Fibroblast of villous mesenchyme (primary cell): ENCODE data around the gene REG4. TPM values are rescaled to one million over a fixed set of nuclear protein-coding genes. Genes with fewer than 3 reads are reported as not detected.

ENCODE experiments used
- DNase-seq: peaks from one replicate; pipeline ENCODE4 v3.0.0-alpha.2; 2010; ENCODE audit warnings: low read depth
- H3K4me3 ChIP-seq: 2 replicates; pipeline ENCODE4 v1.5.1; 2011; ENCODE audit warnings: low read depth, mild to moderate bottlenecking, low read length
- total RNA-seq: library from RNA; depleted of rRNA; stranded (reverse); fragments of >200 nt; gene quantifications from 2 replicates; pipeline ENCODE4 v1.2.3, GENCODE V29; 2012
- TF ChIP-seq, protein P1 (sequence below): IDR thresholded peaks from 2 replicates; pipeline ENCODE4 v1.5.1; 2012; ENCODE audit warnings: low read depth, mild to moderate bottlenecking, low read length; ENCODE audit not compliant: insufficient read depth

REG4 gene
- total RNA-seq, 1 donor = not detected

DNA sequence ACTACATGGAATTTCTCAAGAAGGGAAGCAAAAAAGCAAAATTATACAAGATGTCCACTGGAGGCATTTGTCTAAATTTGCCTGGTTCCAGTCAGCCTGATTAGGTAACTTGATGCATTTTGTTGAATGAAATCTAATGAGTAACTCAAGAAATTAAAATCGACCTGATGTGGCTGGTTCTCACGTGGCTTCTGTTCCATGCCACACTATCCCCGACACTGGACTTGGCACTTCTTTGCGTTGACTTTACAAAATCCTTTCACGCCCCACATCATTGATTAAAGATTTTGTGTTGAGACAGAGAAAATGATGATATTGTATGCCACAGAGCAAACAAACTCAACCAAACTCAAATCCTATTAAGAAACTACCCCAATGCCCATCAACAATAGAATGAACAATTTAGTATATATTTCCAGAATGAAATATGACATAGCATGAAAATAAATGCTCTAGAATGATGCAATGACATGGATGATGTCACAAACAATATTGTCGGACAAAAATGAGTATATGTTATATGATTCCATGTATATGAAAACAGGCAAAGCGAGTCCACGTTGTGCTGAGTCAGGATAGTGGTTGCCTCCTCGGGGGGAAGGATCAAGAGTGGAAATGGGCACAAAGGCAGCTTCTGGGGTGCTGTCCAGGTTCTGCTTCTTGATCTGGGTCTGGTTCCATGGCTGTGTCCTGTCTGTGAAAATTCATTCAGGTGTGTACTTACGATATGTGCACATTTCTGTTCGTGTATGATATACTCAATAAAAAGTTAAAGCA lies 29.6 kb downstream of the REG4 start:
- no peak for DNase-seq
- H3K4me3 ChIP-seq = no peak overlapping the region
- TF ChIP-seq, protein P1, sequence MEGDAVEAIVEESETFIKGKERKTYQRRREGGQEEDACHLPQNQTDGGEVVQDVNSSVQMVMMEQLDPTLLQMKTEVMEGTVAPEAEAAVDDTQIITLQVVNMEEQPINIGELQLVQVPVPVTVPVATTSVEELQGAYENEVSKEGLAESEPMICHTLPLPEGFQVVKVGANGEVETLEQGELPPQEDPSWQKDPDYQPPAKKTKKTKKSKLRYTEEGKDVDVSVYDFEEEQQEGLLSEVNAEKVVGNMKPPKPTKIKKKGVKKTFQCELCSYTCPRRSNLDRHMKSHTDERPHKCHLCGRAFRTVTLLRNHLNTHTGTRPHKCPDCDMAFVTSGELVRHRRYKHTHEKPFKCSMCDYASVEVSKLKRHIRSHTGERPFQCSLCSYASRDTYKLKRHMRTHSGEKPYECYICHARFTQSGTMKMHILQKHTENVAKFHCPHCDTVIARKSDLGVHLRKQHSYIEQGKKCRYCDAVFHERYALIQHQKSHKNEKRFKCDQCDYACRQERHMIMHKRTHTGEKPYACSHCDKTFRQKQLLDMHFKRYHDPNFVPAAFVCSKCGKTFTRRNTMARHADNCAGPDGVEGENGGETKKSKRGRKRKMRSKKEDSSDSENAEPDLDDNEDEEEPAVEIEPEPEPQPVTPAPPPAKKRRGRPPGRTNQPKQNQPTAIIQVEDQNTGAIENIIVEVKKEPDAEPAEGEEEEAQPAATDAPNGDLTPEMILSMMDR = no peak

DNA sequence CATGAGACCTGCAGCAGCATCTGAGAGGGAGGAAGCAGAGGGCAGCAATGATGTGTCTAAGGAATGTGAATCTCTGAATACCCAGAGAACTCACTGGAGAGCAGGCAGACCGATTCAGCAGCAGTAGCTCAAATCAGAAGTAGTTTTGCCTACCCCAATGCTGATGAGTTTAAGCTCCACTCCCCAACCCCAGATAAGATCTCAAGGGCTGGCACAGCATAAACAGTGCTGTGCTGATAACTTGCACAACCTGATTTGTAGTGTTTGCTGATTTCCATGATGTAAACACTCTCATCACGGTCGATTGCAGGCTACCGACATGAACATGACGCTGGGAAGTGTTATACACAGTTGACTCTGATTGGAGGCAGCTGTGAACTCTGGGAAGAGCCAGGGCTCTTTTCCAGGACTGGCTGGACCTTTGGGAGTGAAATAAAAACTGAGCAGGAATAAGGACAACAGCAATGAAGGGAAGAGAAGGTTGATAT lies 31.3 kb downstream of the REG4 start:
- peak; percentile 97 for DNase-seq
- peak overlapping the region; percentile 24 for H3K4me3 ChIP-seq
- TF ChIP-seq, protein P1 = no peak

DNA sequence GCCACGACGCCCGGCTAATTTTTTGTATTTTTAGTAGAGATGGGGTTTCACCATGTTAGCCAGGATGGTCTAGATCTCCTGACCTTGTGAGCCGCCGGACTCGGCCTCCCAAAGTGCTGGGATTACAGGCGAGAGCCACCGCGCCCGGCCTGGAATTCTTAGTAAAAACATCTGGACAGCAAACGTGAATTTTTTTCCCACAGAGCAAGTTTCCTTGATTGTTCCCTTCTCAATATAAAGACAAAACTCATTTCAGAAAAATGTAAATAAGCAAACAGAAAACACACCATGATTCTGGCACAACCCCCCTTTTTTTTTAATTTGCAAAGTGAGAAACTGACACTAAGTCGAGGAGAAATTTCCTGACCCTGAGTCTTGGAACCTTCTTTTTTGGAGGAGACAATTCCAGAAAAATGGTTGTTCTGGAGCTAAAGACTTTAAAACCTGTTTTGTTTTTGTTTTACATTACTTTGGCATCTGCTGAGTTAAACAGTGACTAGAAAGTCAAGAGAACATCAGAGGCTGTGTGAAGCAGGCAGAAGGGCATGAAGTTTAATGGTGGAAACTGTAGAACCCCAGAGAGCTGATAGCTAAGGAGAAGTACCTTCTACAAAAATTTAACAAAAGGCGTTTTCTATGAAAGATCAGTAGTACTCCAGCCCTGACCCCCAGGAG lies 32.2 kb downstream of the REG4 start:
- DNase-seq = peak; percentile 75
- TF ChIP-seq, protein P1 = no peak
- no peak overlapping the region for H3K4me3 ChIP-seq

DNA sequence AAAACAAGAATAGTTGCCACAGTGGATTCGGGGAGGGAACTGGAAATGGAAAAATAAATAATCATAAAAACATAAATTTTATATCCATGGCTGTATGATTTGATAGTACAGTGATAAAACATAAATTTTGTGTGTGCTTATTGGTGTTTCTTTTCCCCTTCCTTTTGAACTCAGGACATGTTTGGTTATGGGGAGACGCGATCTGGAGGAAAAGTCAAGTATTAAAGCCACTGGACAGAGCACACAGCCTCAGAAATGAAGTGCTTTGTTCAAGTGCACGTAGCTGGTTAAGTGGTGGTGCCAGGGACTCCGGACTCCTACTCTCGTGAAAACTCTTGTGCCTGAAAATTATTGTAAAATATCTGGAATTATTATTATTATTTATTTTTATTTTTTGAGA lies 32.9 kb downstream of the REG4 start:
- no peak overlapping the region for H3K4me3 ChIP-seq
- TF ChIP-seq, protein P1 = no peak
- no peak for DNase-seq

DNA sequence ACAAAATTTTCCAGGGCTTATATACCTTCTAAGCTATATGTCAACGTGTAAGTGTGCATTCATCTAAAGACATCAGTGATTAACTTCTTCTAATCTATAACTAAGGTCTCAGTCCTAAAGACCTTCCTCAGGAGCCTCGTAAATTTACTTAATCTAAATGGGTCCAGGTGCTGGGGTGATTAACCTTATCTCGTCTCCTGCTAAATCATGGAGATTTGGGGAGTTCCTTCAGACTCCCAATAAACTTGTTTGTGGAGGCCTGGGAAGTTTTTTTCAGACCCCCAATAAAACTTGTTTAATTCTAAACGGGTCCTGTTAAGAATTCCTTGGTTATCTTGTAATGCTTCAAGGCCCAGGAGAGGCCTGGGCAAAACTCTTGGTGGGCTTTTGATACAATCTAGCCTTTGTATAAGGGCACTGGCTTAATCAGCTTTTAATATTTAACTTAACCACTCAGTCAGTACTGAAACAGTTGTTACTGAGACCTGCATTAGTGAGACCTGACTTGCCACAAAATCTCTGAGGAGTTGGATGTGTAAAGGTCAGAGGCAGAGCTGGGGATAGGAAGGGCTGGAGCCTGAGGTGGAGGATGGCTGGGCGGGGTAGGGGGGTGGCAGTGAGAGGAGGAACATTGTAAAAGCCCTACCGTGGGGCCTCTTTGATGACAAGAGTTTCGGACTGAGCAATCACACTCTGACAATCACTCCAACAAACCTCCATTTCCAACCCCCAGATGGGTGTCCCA lies 36.3 kb downstream of the REG4 start:
- TF ChIP-seq, protein P1 = no peak
- no peak overlapping the region for H3K4me3 ChIP-seq

DNA sequence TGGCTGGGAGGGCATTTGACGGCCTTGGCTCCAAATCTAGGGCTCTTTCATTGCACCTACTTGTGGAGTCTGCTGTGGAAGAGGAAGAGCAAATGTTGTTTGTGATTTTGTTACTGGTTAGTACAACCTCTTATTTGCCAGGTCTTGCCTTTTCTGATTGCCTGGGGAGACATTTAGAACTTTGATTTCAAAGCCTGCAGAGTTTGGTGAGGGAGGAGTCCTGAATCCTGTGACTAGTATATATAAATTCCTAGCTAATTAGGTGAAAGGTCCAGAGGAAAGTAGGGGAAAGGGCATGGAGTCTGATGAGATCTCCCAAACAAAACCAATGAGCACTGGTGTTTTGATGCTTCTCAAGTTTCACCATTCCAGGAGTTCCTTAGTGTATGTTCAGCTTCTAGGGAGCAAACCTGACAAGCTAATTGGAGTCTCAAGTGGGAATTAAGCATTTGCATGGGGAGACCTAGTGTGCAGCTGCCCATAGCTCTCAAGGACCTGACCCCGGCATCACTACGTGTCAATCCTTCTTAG lies 37.5 kb downstream of the REG4 start:
- no peak overlapping the region for H3K4me3 ChIP-seq
- TF ChIP-seq, protein P1 = no peak
- DNase-seq = peak; percentile 86

More for the DNA sequence above, 36.3 kb downstream of the REG4 start:
- peak; percentile 22 for DNase-seq
